PC-3 (cell line): ENCODE results near the gene NCOR2.

ENCODE experiments used
- CTCF ChIP-seq: fragments of 300-600 bp; sonication (generic); conservative IDR thresholded peaks from 2 replicates; pipeline ENCODE4 v1.5.1; 2017; ENCODE audit warnings: antibody characterized with exemption, low read depth, mild to moderate bottlenecking, low read length
- EZH2 ChIP-seq: fragments of 300-600 bp; sonication (generic); IDR thresholded peaks from one replicate; pipeline ENCODE4 v1.6.1; 2017; ENCODE audit warnings: antibody characterized with exemption, mild to moderate bottlenecking, low read length; ENCODE audit not compliant: unreplicated experiment

DNA sequence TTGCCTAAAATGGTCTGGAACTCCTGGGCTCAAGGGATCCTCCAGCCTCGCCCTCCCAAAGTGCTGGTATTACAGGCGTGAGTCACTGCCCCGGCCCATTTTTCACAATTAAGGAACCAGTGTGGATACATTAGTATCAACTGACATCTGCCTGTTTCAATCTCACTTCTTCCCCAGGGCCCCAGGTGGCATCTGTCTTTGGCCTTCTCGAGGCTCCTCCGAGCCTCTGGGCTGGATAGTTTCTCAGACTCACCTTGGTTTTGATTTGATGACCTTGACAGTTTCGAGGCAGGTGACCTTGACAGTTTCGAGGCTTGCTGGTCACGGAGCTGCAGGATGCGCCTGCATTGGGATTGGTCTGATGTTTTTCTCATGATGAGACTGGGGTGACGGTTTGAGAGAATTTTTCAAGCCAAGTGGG lies 41.0 kb upstream of the NCOR2 start:
- no peak for TF ChIP-seq CTCF
- TF ChIP-seq EZH2, result no peak
